Peyer's patch (tissue), 4 donors: ENCODE results near the gene POLR2L.

ENCODE experiments used
- CTCF ChIP-seq, 6 experiments: fragments of 450-650 bp in 4 of 6; fragments of 200-600 bp in 2 of 6; sonication (generic) in 1 of 6; IDR thresholded peaks; one replicate each; pipeline ENCODE4 v1.5.1; 2017 to 2019; ENCODE audit warnings: antibody characterized with exemption in 6 of 6, mild to moderate bottlenecking in 3 of 6, moderate library complexity in 1 of 6
- POLR2A ChIP-seq, 2 donors: fragments of 450-650 bp; IDR thresholded peaks; one replicate each; pipeline ENCODE4 v1.5.1; 2017; ENCODE audit warnings: antibody characterized with exemption in 2 of 2, mild to moderate bottlenecking in 2 of 2, moderate library complexity in 2 of 2

- TF ChIP-seq POLR2A (IDR thresholded peaks at IDR 0.05) (no peak), CTCF (IDR thresholded peaks at IDR 0.05) (no peak)
Measured at GRCh38 chr11:803770-804598, 38.3 kb downstream of the POLR2L start.
